H1 (cell line): ENCODE results near the gene TEX36. TPM values are rescaled to one million over a fixed set of nuclear protein-coding genes. Genes with fewer than 3 reads are reported as not detected.

Source experiments
- CTCF ChIA-PET: fragments of 300-600 bp; sonication (Branson Sonifier 250); formaldehyde crosslinking; loops from one replicate; lab custom pipeline; 2021; ENCODE audit not compliant: partially characterized antibody; lab: Charles Lee
- POLR2A ChIA-PET: fragments of 300-600 bp; sonication (Branson Sonifier 250); formaldehyde crosslinking; loops from one replicate; lab custom pipeline; 2021; ENCODE audit warnings: inconsistent platforms; ENCODE audit not compliant: partially characterized antibody; lab: Charles Lee
- DNase-seq, 2 experiments: peaks; one replicate each; pipeline versions ENCODE4 v3.0.0 to v3.0.0-alpha.2; 2010 to 2022; ENCODE audit warnings: low spot score in 2 of 2, low read depth in 1 of 2, mixed read lengths in 1 of 2
- FAIRE-seq: peaks from 2 replicates; lab custom pipeline; 2011; peaks lifted over from hg19 to GRCh38; lab: Jason Lieb, UNC
- H2AFZ ChIP-seq: 2 replicates; pipeline ENCODE4 v1.8.1; 2012; ENCODE audit warnings: low read length, inconsistent platforms
- H2AK5ac ChIP-seq: 2 replicates; pipeline ENCODE4 v1.6.1; 2013; ENCODE audit warnings: low read depth, low read length
- H2BK120ac ChIP-seq: replicated peaks from 2 replicates; pipeline ENCODE3; 2013; ENCODE audit warnings: low read depth, low read length, inconsistent platforms
- H2BK12ac ChIP-seq: 2 replicates; pipeline ENCODE4 v1.6.1; 2013; ENCODE audit warnings: low read depth, low read length
- H2BK15ac ChIP-seq: 2 replicates; pipeline ENCODE4 v1.6.1; 2013; ENCODE audit warnings: low read length
- H2BK20ac ChIP-seq: 2 replicates; pipeline ENCODE4 v1.6.1; 2013; ENCODE audit warnings: low read length
- H2BK5ac ChIP-seq: 2 replicates; pipeline ENCODE4 v1.6.1; 2013; ENCODE audit warnings: low read depth, low read length
- H3K14ac ChIP-seq: 2 replicates; pipeline ENCODE4 v1.6.1; 2013; ENCODE audit warnings: inconsistent platforms; ENCODE audit not compliant: insufficient read length
- H3K18ac ChIP-seq: 2 replicates; pipeline ENCODE4 v1.6.1; 2013; ENCODE audit warnings: low read length; ENCODE audit errors: extremely low read depth
- H3K23ac ChIP-seq: 2 replicates; pipeline ENCODE4 v1.6.1; 2013; ENCODE audit warnings: inconsistent platforms; ENCODE audit not compliant: insufficient read length
- H3K23me2 ChIP-seq: 2 replicates; pipeline ENCODE4 v1.6.1; 2013; ENCODE audit warnings: low read depth, low read length
- H3K27ac ChIP-seq: 2 replicates; pipeline ENCODE4 v1.6.1; 2011; ENCODE audit warnings: low read depth, low read length, inconsistent platforms
- H3K27me3 ChIP-seq, 4 experiments: replicated peaks in 1 of 4; 1 replicate in 1 of 4; 2 replicates in 3 of 4; pipeline versions ENCODE4 v1.6.1 to v1.8.1; 2011 to 2013; ENCODE audit warnings: low read length in 3 of 4, mild to moderate bottlenecking in 3 of 4, inconsistent platforms in 2 of 4, mixed read lengths in 2 of 4, moderate library complexity in 1 of 4; ENCODE audit not compliant: control insufficient read depth in 3 of 4, insufficient read depth in 3 of 4; ENCODE audit errors: extremely low read depth in 1 of 4
- H3K36me3 ChIP-seq, 4 experiments: 2 replicates each; pipeline versions ENCODE4 v1.6.1 to v1.8.1; 2011 to 2013; ENCODE audit warnings: mild to moderate bottlenecking in 4 of 4, low read length in 3 of 4, moderate library complexity in 2 of 4, control low read depth in 1 of 4, inconsistent platforms in 1 of 4; ENCODE audit not compliant: insufficient read depth in 4 of 4, control insufficient read depth in 2 of 4
- H3K4ac ChIP-seq: replicated peaks from 2 replicates; pipeline ENCODE3; 2013; ENCODE audit warnings: low read length, low read depth, mixed read lengths, inconsistent platforms; ENCODE audit not compliant: insufficient read length
- H3K4me1 ChIP-seq, 4 experiments: replicated peaks in 1 of 4; 1 replicate in 1 of 4; 2 replicates in 3 of 4; pipeline versions ENCODE4 v1.6.1 to v1.8.1; 2011 to 2013; ENCODE audit warnings: low read length in 3 of 4, inconsistent platforms in 2 of 4, mixed read lengths in 1 of 4; ENCODE audit not compliant: insufficient read depth in 4 of 4, control insufficient read depth in 3 of 4
- H3K4me2 ChIP-seq, 2 experiments: 2 replicates each; pipeline versions ENCODE4 v1.6.1 to v1.8.1; 2011 to 2013; ENCODE audit warnings: low read depth in 2 of 2, low read length in 2 of 2, control low read depth in 1 of 2, inconsistent platforms in 1 of 2, mild to moderate bottlenecking in 1 of 2; ENCODE audit not compliant: insufficient read depth in 1 of 2
- H3K4me3 ChIP-seq, 4 experiments: fragments of 200-600, 300-600 bp in 1 of 4; sonication (generic), shearing (Covaris generic), sonication (Bioruptor Twin) in 1 of 4; 2 replicates each; pipeline versions ENCODE4 v1.5.1 to v1.8.1; 2011 to 2016; ENCODE audit warnings: low read length in 4 of 4, low read depth in 3 of 4, control low read depth in 2 of 4, inconsistent platforms in 2 of 4, mild to moderate bottlenecking in 2 of 4, mixed read lengths in 1 of 4, moderate library complexity in 1 of 4; ENCODE audit not compliant: insufficient read depth in 2 of 4; ENCODE audit errors: extremely low read depth in 1 of 4
- H3K56ac ChIP-seq: replicated peaks from 2 replicates; pipeline ENCODE3; 2013; ENCODE audit warnings: low read depth, mild to moderate bottlenecking, mixed read lengths, low read length, inconsistent platforms; ENCODE audit not compliant: insufficient read length
- H3K79me1 ChIP-seq: 2 replicates; pipeline ENCODE4 v1.6.1; 2013; ENCODE audit warnings: low read depth, low read length, control low read depth
- H3K79me2 ChIP-seq, 2 experiments: 2 replicates each; pipeline versions ENCODE4 v1.6.1 to v1.8.1; 2012 to 2013; ENCODE audit warnings: low read length in 2 of 2, mild to moderate bottlenecking in 2 of 2, inconsistent platforms in 1 of 2; ENCODE audit not compliant: insufficient read depth in 2 of 2, control insufficient read depth in 1 of 2
- H3K9ac ChIP-seq, 4 experiments: replicated peaks in 1 of 4; 1 replicate in 1 of 4; 2 replicates in 3 of 4; pipeline versions ENCODE4 v1.6.1 to v1.8.1; 2011 to 2013; ENCODE audit warnings: low read depth in 3 of 4, low read length in 3 of 4, control low read depth in 2 of 4, mild to moderate bottlenecking in 2 of 4, moderate library complexity in 2 of 4, inconsistent platforms in 1 of 4; ENCODE audit errors: extremely low read depth in 1 of 4
- H3K9me3 ChIP-seq, 2 experiments: 2 replicates each; pipeline versions ENCODE4 v1.6.1 to v1.8.1; 2012 to 2013; ENCODE audit warnings: mild to moderate bottlenecking in 2 of 2, moderate library complexity in 2 of 2, control low read depth in 1 of 2, inconsistent platforms in 1 of 2, low read depth in 1 of 2, low read length in 1 of 2, mixed read lengths in 1 of 2; ENCODE audit not compliant: insufficient read depth in 2 of 2
- H4K20me1 ChIP-seq, 2 experiments: replicated peaks in 1 of 2; 2 replicates each; pipeline versions ENCODE3 to v1.8.1; 2011 to 2013; ENCODE audit warnings: inconsistent platforms in 2 of 2, low read length in 2 of 2, mild to moderate bottlenecking in 1 of 2; ENCODE audit not compliant: insufficient read depth in 2 of 2, control insufficient read depth in 1 of 2
- H4K5ac ChIP-seq: 2 replicates; pipeline ENCODE4 v1.6.1; 2013; ENCODE audit warnings: low read length, low read depth, mixed read lengths, inconsistent platforms; ENCODE audit not compliant: insufficient read length
- H4K8ac ChIP-seq: 2 replicates; pipeline ENCODE4 v1.8.0; 2013; ENCODE audit warnings: mild to moderate bottlenecking, moderate library complexity, low read length, inconsistent platforms; ENCODE audit not compliant: insufficient read depth; ENCODE audit errors: extremely low read depth
- H4K91ac ChIP-seq: replicated peaks from 2 replicates; pipeline ENCODE3; 2013; ENCODE audit warnings: low read length, mixed read lengths, inconsistent platforms; ENCODE audit not compliant: insufficient read length
- ATF3 ChIP-seq: IDR thresholded peaks from 2 replicates; pipeline ENCODE4 v1.6.1; 2011; ENCODE audit warnings: low read depth, mild to moderate bottlenecking, low read length; ENCODE audit not compliant: insufficient read depth
- BACH1 ChIP-seq: IDR thresholded peaks from 2 replicates; pipeline ENCODE4 v1.6.1; 2012; ENCODE audit warnings: low read length, improper control_type of control experiment
- EGR1 ChIP-seq: IDR thresholded peaks from 2 replicates; pipeline ENCODE4 v1.6.1; 2011; ENCODE audit warnings: low read depth, low read length, borderline replicate concordance
- KDM1A ChIP-seq: fragments of 200-600, 300-600 bp; sonication (generic); IDR thresholded peaks from 2 replicates; pipeline ENCODE4 v1.7.1; 2016; ENCODE audit warnings: mild to moderate bottlenecking, low read length, borderline replicate concordance
- MAFK ChIP-seq: IDR thresholded peaks from 2 replicates; pipeline ENCODE4 v1.6.1; 2012; ENCODE audit warnings: low read depth, mild to moderate bottlenecking, improper control_type of control experiment, low read length
- MAX ChIP-seq: IDR thresholded peaks from 2 replicates; pipeline ENCODE4 v1.6.1; 2012; ENCODE audit warnings: inconsistent platforms
- RBBP5 ChIP-seq: IDR thresholded peaks from 2 replicates; pipeline ENCODE4 v1.7.1; 2012; ENCODE audit warnings: low read depth, mild to moderate bottlenecking, inconsistent platforms, low read length, moderate library complexity, borderline replicate concordance
- SAP30 ChIP-seq: fragments of 300-600 bp; sonication (generic); IDR thresholded peaks from 2 replicates; pipeline ENCODE4 v1.7.1; 2012; ENCODE audit warnings: low read length, moderate library complexity, mild to moderate bottlenecking, inconsistent platforms; ENCODE audit not compliant: insufficient read depth, insufficient replicate concordance
- SP2 ChIP-seq: IDR thresholded peaks from 2 replicates; pipeline ENCODE4 v1.6.1; 2012; ENCODE audit warnings: mild to moderate bottlenecking, low read length, inconsistent platforms
- SRF ChIP-seq: IDR thresholded peaks from 2 replicates; pipeline ENCODE4 v1.6.1; 2011; ENCODE audit warnings: mild to moderate bottlenecking, low read depth, low read length, moderate library complexity
- YY1 ChIP-seq: IDR thresholded peaks from 2 replicates; pipeline ENCODE4 v1.6.1; 2011; ENCODE audit warnings: low read depth, mild to moderate bottlenecking, low read length
- WGBS, 2 experiments: shearing (Covaris generic) in 1 of 2; methylation state at CpG; one replicate each; pipeline versions ENCODE4 v1.1.6 to v1.1.7; 2013 to 2015; ENCODE audit warnings: low lambda C conversion rate in 2 of 2, mixed read lengths in 2 of 2, inconsistent platforms in 1 of 2, low coverage in 1 of 2, missing lambda C conversion rate in 1 of 2; ENCODE audit not compliant: insufficient replicate concordance in 2 of 2, insufficient coverage in 1 of 2, insufficient read length in 1 of 2; ENCODE audit errors: extremely low coverage in 1 of 2, missing lambda C conversion rate in 1 of 2; 5-methylcytosine and 5-hydroxymethylcytosine counted together
- polyA plus RNA-seq, 7 experiments: library from polyadenylated mRNA; depleted of rRNA in 3 of 7; stranded (reverse) in 5 of 7; unstranded in 2 of 7; fragments of >200 nt in 5 of 7; fragments of 200-250 nt in 2 of 7; gene quantifications; 1 replicate in 5 of 7; 2 replicates in 1 of 7; 4 replicates in 1 of 7; pipeline versions ENCODE4 v1.2.1 to v1.2.3, GENCODE V29; 2011 to 2013; ENCODE audit warnings: missing spikeins in 2 of 7, mixed read lengths in 2 of 7
- total RNA-seq: library from RNA; stranded (reverse); fragmentation: NEBNext Ultra II Directional; extraction: Animal tissue kit (Norgen Biotek cat#: 25700); gene quantifications from 2 replicates; pipeline ENCODE4 v1.2.1, GENCODE V29; 2021

TEX36 gene
- total and polyA plus RNA-seq, 2 of the 8 experiments (the other 6 are each of a cell fraction or from before 2014, with no cell fraction given) = not detected

- ChIA-PET POLR2A (interaction anchor here (0.6 to 1.7 kb wide), 4 partner anchors 9 to 12 kb away, joined by 3 to 4 read pairs (median 4); partner anchors contain the start of gene EDRF1), CTCF (interaction anchor here (0.6 to 1.3 kb wide), 4 partner anchors 137 to 926 kb away, joined by 3 to 5 read pairs (median 3); no protein-coding TSS in a partner anchor)
- H2BK12ac ChIP-seq = no peak overlapping the region
- H2BK5ac ChIP-seq = no peak overlapping the region
- no peak overlapping the region for H3K4me2 ChIP-seq
- no peak overlapping the region for H4K5ac ChIP-seq
- DNase-seq (no peak), FAIRE-seq (no peak)
- H2BK120ac ChIP-seq = no peak overlapping the region
- no peak overlapping the region for H3K18ac ChIP-seq
- no peaks in the 10 kb centered on the region for H4K20me1 ChIP-seq
- no peak overlapping the region for H3K4me3 ChIP-seq
- no peak overlapping the region for H3K23ac ChIP-seq
- H2BK15ac ChIP-seq = no peak overlapping the region
- H4K8ac ChIP-seq = no peak overlapping the region
- H2AK5ac ChIP-seq = no peak overlapping the region
- no peak overlapping the region for H3K27ac ChIP-seq
- H3K4me1 ChIP-seq = peaks cover 0 to 3% (median 0%) of the 10 kb centered on the region in 4 experiments; a peak in 1 of 7 replicates
- H3K23me2 ChIP-seq = no peaks in the 10 kb centered on the region
- H2AFZ ChIP-seq = no peak overlapping the region
- H2BK20ac ChIP-seq = no peak overlapping the region
- H3K9me3 ChIP-seq = peaks cover 0 to 2% of the 10 kb centered on the region in 2 experiments; a peak in 1 of 4 replicates
- H3K14ac ChIP-seq = no peak overlapping the region
- 87% methylated on average over 6 of the region's 6 CpGs; no CpG with 5 or more reads in 1 of the 2 experiments for WGBS, 2 experiments
- no peaks in the 10 kb centered on the region for H3K36me3 ChIP-seq
- no peak overlapping the region for H3K4ac ChIP-seq
- H3K27me3 ChIP-seq = no peaks in the 10 kb centered on the region; a peak in 1 of 7 replicates
- no peak overlapping the region for H3K9ac ChIP-seq
- no peak overlapping the region for H3K56ac ChIP-seq
- H3K79me2 ChIP-seq = no peaks in the 10 kb centered on the region
- no peaks in the 10 kb centered on the region for H3K79me1 ChIP-seq
- no peak overlapping the region for H4K91ac ChIP-seq
- TF ChIP-seq BACH1 (no peak), YY1 (no peak), ATF3 (no peak), MAFK (no peak), SAP30 (no peak), KDM1A (no peak), SRF (no peak), RBBP5 (no peak), MAX (no peak), EGR1 (no peak), SP2 (no peak)
Observed at GRCh38 chr10:125707541-125708468, 24.8 kb upstream of the TEX36 start.
